Right lobe of liver (tissue), 6 donors: ENCODE measurements around the gene PTPRN2. TPM values are rescaled to one million over a fixed set of nuclear protein-coding genes. Genes with fewer than 3 reads are reported as not detected.
"Not testable (repeated sequence)": the region's sequence is repeated elsewhere in the genome, so short reads cannot be mapped to it uniquely, and the experiment has no call there.

Experiments used
- ATAC-seq, 4 donors: fragments of 200-7000 bp; cut with Tn5 transposase; one replicate each; pipeline ENCODE4 v1.9.1; 2020; ENCODE audit warnings: mild to moderate bottlenecking in 4 of 4, moderate library complexity in 4 of 4
- DNase-seq, 3 donors: peaks; one replicate each; pipeline ENCODE4 v3.0.0-alpha.2; 2020
- H3K27ac ChIP-seq, 3 donors: fragments of 200-600 bp; one replicate each; pipeline ENCODE4 v1.8.0; 2022
- H3K27me3 ChIP-seq, 2 donors: fragments of 200-600 bp; one replicate each; pipeline ENCODE4 v1.8.0; 2022
- H3K36me3 ChIP-seq, 4 donors: fragments of 200-600 bp; sonication (generic) in 1 of 4; one replicate each; pipeline versions ENCODE4 v1.5.1 to v1.8.0; 2017 to 2022; ENCODE audit warnings: control low read depth in 1 of 4
- H3K4me1 ChIP-seq, 4 donors: fragments of 200-600 bp; sonication (generic) in 1 of 4; one replicate each; pipeline versions ENCODE4 v1.5.1 to v1.8.0; 2017 to 2022; ENCODE audit warnings: control low read depth in 1 of 4
- H3K4me3 ChIP-seq, 3 donors: fragments of 200-600 bp; one replicate each; pipeline ENCODE4 v1.8.0; 2022
- H3K9me3 ChIP-seq, 4 donors: fragments of 200-600 bp; sonication (generic) in 1 of 4; one replicate each; pipeline versions ENCODE4 v1.5.1 to v1.8.0; 2017 to 2022; ENCODE audit warnings: control low read depth in 1 of 4
- CTCF ChIP-seq, 4 donors: fragments of 200-600 bp in 3 of 4; fragments of 450-650 bp in 1 of 4; IDR thresholded peaks; one replicate each; pipeline versions ENCODE4 v1.5.1 to v1.8.0; 2016 to 2022; ENCODE audit warnings: antibody characterized with exemption in 4 of 4, mild to moderate bottlenecking in 2 of 4
- POLR2A ChIP-seq: fragments of 450-650 bp; IDR thresholded peaks from one replicate; pipeline ENCODE4 v1.6.1; 2017; ENCODE audit warnings: antibody characterized with exemption, mild to moderate bottlenecking
- WGBS: methylation state at CpG from one replicate; pipeline ENCODE4 v1.1.6; 2018; ENCODE audit warnings: low coverage, low lambda C conversion rate; ENCODE audit not compliant: insufficient coverage; ENCODE audit errors: missing lambda C conversion rate; 5-methylcytosine and 5-hydroxymethylcytosine counted together
- intact Hi-C, 2 donors: fragments of 100-400 bp; cut with DNase I; formaldehyde crosslinking; loops; one replicate each; pipeline versions ENCODE4 v1.11.2 to v1.14.1; 2022
- total RNA-seq, 6 experiments: library from RNA; depleted of rRNA in 2 of 6; stranded (reverse); fragments of >200 nt in 2 of 6; fragmentation: NEBNext Ultra II Directional in 3 of 6; extraction: Animal tissue kit (Norgen Biotek cat#: 25700) in 3 of 6; gene quantifications; one replicate each; pipeline versions ENCODE4 v1.1.0 to v1.2.4, GENCODE V29; 2016 to 2023
- donor health status: DM: no; HTN: yes; CAD: no.
- donor health status: DM: no; HTN: no; CAD: no.
- donor health status: DM: no; HTN: no; CAD: no.
- donor health status: DM: no; HTN: yes; CAD: no.
- donor health status: DM: no; HTN: yes; CAD: no.

PTPRN2 gene
- total RNA-seq, 6 experiments from 2014 or later: 0.15 to 0.87 (median 0.67) TPM

- DNase-seq (no peak), ATAC-seq (no peak)
- Histone ChIP-seq H3K4me3 (no peak overlapping the region), H3K9me3 (no peaks in the 10 kb centered on the region), H3K4me1 (no peaks in the 10 kb centered on the region), H3K36me3 (no peaks in the 10 kb centered on the region), H3K27me3 (no peaks in the 10 kb centered on the region), H3K27ac (no peak overlapping the region)
- WGBS: 46% methylated on average over 2 of the region's 2 CpGs
- no peak for TF ChIP-seq POLR2A
- TF ChIP-seq CTCF (IDR thresholded peaks at IDR 0.05): no peak
- intact Hi-C loops: no loop called here
These were observed 71.1 kb downstream of the PTPRN2 start for GRCh38 chr7:158516524-158516923.

- H3K27me3 ChIP-seq: no peaks in the 10 kb centered on the region
- no peaks in the 10 kb centered on the region for H3K4me1 ChIP-seq
- WGBS: 56% methylated on average over 3 of the region's 6 CpGs
- TF ChIP-seq CTCF (IDR thresholded peaks at IDR 0.05) (no peak), POLR2A (no peak)
- H3K4me3 ChIP-seq: no peak overlapping the region
- DNase-seq (no peak), ATAC-seq (no peak)
- no peaks in the 10 kb centered on the region for H3K36me3 ChIP-seq
- intact Hi-C loops: no loop called here
- H3K9me3 ChIP-seq: no peaks in the 10 kb centered on the region
- H3K27ac ChIP-seq: no peak overlapping the region
These were observed 74.8 kb downstream of the PTPRN2 start for GRCh38 chr7:158512869-158513268.

- TF ChIP-seq POLR2A (no peak), CTCF (IDR thresholded peaks at IDR 0.05) (no peak)
- Histone ChIP-seq H3K27ac (no peak overlapping the region), H3K4me3 (no peak overlapping the region), H3K27me3 (no peaks in the 10 kb centered on the region), H3K36me3 (no peaks in the 10 kb centered on the region), H3K4me1 (no peaks in the 10 kb centered on the region), H3K9me3 (no peaks in the 10 kb centered on the region)
- DNase-seq (no peak), ATAC-seq (no peak)
- WGBS: 69% methylated on average over 4 of the region's 6 CpGs
- intact Hi-C loops: no loop called here
These were observed 75.6 kb downstream of the PTPRN2 start for GRCh38 chr7:158512042-158512441.

- intact Hi-C loops: no loop called here
- 61% methylated on average over 11 of the region's 27 CpGs for WGBS
- ATAC-seq (no peak), DNase-seq (no peak)
- no peak overlapping the region for H3K4me3 ChIP-seq
- no peaks in the 10 kb centered on the region for H3K27me3 ChIP-seq
- TF ChIP-seq CTCF (IDR thresholded peaks at IDR 0.05): no peak
- TF ChIP-seq POLR2A: no peak
- no peaks in the 10 kb centered on the region for H3K36me3 ChIP-seq
- H3K27ac ChIP-seq: no peak overlapping the region
- H3K9me3 ChIP-seq: no peaks in the 10 kb centered on the region
- no peaks in the 10 kb centered on the region for H3K4me1 ChIP-seq
These were observed 78.7 kb downstream of the PTPRN2 start for GRCh38 chr7:158508802-158509385.

- DNase-seq, H3K36me3 ChIP-seq, H3K4me1 ChIP-seq, H3K27ac ChIP-seq, ATAC-seq, intact Hi-C loops, H3K27me3 ChIP-seq, H3K9me3 ChIP-seq, H3K4me3 ChIP-seq: not testable (repeated sequence)
- WGBS: 20% methylated on average over 1 of the region's 16 CpGs
These were observed 79.3 kb downstream of the PTPRN2 start for GRCh38 chr7:158508321-158508720.
